GM12891 (cell line): ENCODE data around the gene ALDH1L1.

ENCODE experiments used
- DNase-seq: peaks from one replicate; pipeline ENCODE4 v3.0.0; 2011; ENCODE audit warnings: low spot score; ENCODE audit not compliant: insufficient read length
- FAIRE-seq: peaks from 2 replicates; lab custom pipeline; 2011; peaks lifted over from hg19 to GRCh38; lab: Jason Lieb, UNC
- PAX5 ChIP-seq: IDR thresholded peaks from 2 replicates; pipeline ENCODE4 v1.6.1; 2011; ENCODE audit warnings: low read length, moderate library complexity, mild to moderate bottlenecking; ENCODE audit not compliant: insufficient read depth, severe bottlenecking
- POLR2A ChIP-seq: IDR thresholded peaks from 2 replicates; pipeline ENCODE4 v1.6.1; 2011; ENCODE audit warnings: low read depth, low read length, control low read depth
- POLR2AphosphoS5 ChIP-seq: IDR thresholded peaks from 2 replicates; pipeline ENCODE4 v1.6.1; 2011; ENCODE audit warnings: low read depth, low read length, control low read depth
- POU2F2 ChIP-seq: IDR thresholded peaks from 2 replicates; pipeline ENCODE4 v1.6.1; 2011; ENCODE audit warnings: low read depth, mild to moderate bottlenecking, control low read depth, low read length, moderate library complexity
- SPI1 ChIP-seq: IDR thresholded peaks from 2 replicates; pipeline ENCODE4 v1.6.1; 2011; ENCODE audit warnings: low read depth, low read length, control low read depth
- TAF1 ChIP-seq: IDR thresholded peaks from 2 replicates; pipeline ENCODE4 v1.6.1; 2011; ENCODE audit warnings: low read depth, low read length, control low read depth

Gene ALDH1L1

GRCh38 chr3:126053949-126054569, 126.3 kb downstream of the ALDH1L1 start:
- DNase-seq (no peak), FAIRE-seq (no peak)
- no peak for TF ChIP-seq TAF1
- no peak for TF ChIP-seq PAX5
- no peak for TF ChIP-seq POU2F2
- TF ChIP-seq SPI1: no peak
- no peak for TF ChIP-seq POLR2A
- no peak for TF ChIP-seq POLR2AphosphoS5
